Skin epidermis (tissue), 12 donors: ENCODE data around the gene OLFM1.
"Not testable (repeated sequence)": the region's sequence is repeated elsewhere in the genome, so short reads cannot be mapped to it uniquely, and the experiment has no call there.

Experiments
- H3K27ac ChIP-seq, 21 experiments: fragments of 200-600 bp; sonication (generic) in 11 of 21; one replicate each; pipeline ENCODE4 v1.5.0; 2020; ENCODE audit warnings: mild to moderate bottlenecking in 3 of 21, inconsistent platforms in 2 of 21, moderate library complexity in 2 of 21
- H3K4me3 ChIP-seq, 7 experiments: fragments of 200-600 bp; sonication (generic) in 2 of 7; one replicate each; pipeline ENCODE4 v1.5.0; 2020; ENCODE audit warnings: inconsistent platforms in 2 of 7, mild to moderate bottlenecking in 2 of 7, moderate library complexity in 1 of 7

OLFM1 gene

GRCh38 chr9:135055181-135055580 is 32.3 kb upstream of the OLFM1 start:
- Histone ChIP-seq H3K27ac (no peak overlapping the region), H3K4me3 (no peak overlapping the region)

GRCh38 chr9:135056541-135056940 is 30.9 kb upstream of the OLFM1 start:
- no peak overlapping the region for H3K27ac ChIP-seq
- H3K4me3 ChIP-seq = no peak overlapping the region

GRCh38 chr9:135060461-135061116 is 26.9 kb upstream of the OLFM1 start:
- Histone ChIP-seq H3K4me3 (no peak overlapping the region), H3K27ac (no peak overlapping the region)

GRCh38 chr9:135061441-135061840 is 26.0 kb upstream of the OLFM1 start:
- Histone ChIP-seq H3K4me3 (no peak overlapping the region), H3K27ac (no peak overlapping the region)

- no peak overlapping the region for H3K4me3 ChIP-seq
Measured at GRCh38 chr9:135062254-135062653, 25.2 kb upstream of the OLFM1 start.

GRCh38 chr9:135063466-135063865 is 24.0 kb upstream of the OLFM1 start:
- H3K27ac ChIP-seq, H3K4me3 ChIP-seq: not testable (repeated sequence)

More at GRCh38 chr9:135062254-135062653, 25.2 kb upstream of the OLFM1 start:
- H3K27ac ChIP-seq = no peak overlapping the region

GRCh38 chr9:135063888-135064287 is 23.6 kb upstream of the OLFM1 start:
- not testable (repeated sequence) for H3K4me3 ChIP-seq, H3K27ac ChIP-seq

- Histone ChIP-seq H3K4me3 (no peak overlapping the region), H3K27ac (no peak overlapping the region)
Measured at GRCh38 chr9:135065151-135065550, 22.3 kb upstream of the OLFM1 start.

GRCh38 chr9:135065804-135066203 is 21.7 kb upstream of the OLFM1 start:
- Histone ChIP-seq H3K4me3 (no peak overlapping the region), H3K27ac (no peak overlapping the region)

GRCh38 chr9:135066291-135066690 is 21.2 kb upstream of the OLFM1 start:
- Histone ChIP-seq H3K27ac (no peak overlapping the region), H3K4me3 (no peak overlapping the region)

- Histone ChIP-seq H3K27ac (no peak overlapping the region), H3K4me3 (no peak overlapping the region)
Measured at GRCh38 chr9:135067096-135067710, 20.3 kb upstream of the OLFM1 start.

- no peak overlapping the region for H3K27ac ChIP-seq
- no peak overlapping the region for H3K4me3 ChIP-seq
Measured at GRCh38 chr9:135068776-135069415, 18.6 kb upstream of the OLFM1 start.

GRCh38 chr9:135069558-135070197 is 17.8 kb upstream of the OLFM1 start:
- H3K4me3 ChIP-seq = no peak overlapping the region
- no peak overlapping the region for H3K27ac ChIP-seq

GRCh38 chr9:135070198-135070951 is 17.1 kb upstream of the OLFM1 start:
- H3K27ac ChIP-seq = no peak overlapping the region
- no peak overlapping the region for H3K4me3 ChIP-seq

GRCh38 chr9:135070964-135071735 is 16.3 kb upstream of the OLFM1 start:
- H3K27ac ChIP-seq = no peak overlapping the region
- H3K4me3 ChIP-seq = no peak overlapping the region

- Histone ChIP-seq H3K4me3 (no peak overlapping the region), H3K27ac (no peak overlapping the region)
Measured at GRCh38 chr9:135073081-135073740, 14.3 kb upstream of the OLFM1 start.

- H3K4me3 ChIP-seq = no peak overlapping the region
- H3K27ac ChIP-seq = no peak overlapping the region
Measured at GRCh38 chr9:135073741-135074305, 13.6 kb upstream of the OLFM1 start.
